Muscle of back (tissue), 13 donors: Measurements from ENCODE around the gene C17orf107. TPM values are rescaled to one million over a fixed set of nuclear protein-coding genes. Genes with fewer than 3 reads are reported as not detected.
A peak's percentile ranks its signal among the peaks of the same experiment; 100 is the strongest.
"Not testable (repeated sequence)": the region's sequence is repeated elsewhere in the genome, so short reads cannot be mapped to it uniquely, and the experiment has no call there.

ENCODE experiments used
- DNase-seq, 3 donors: peaks; one replicate each; pipeline versions ENCODE4 v3.0.0 to v3.0.0-alpha.2; 2013
- long read RNA-seq, 9 donors: transcript quantifications; one replicate each; lab custom pipeline, GENCODE V29; 2026
- polyA plus RNA-seq, 10 donors: library from polyadenylated mRNA; unstranded; fragments of 120-200 nt; gene quantifications; one replicate each; pipeline ENCODE4 v1.2.1, GENCODE V29; 2013; ENCODE audit not compliant: insufficient read length in 10 of 10

C17orf107 gene
- polyA plus RNA-seq: 1 to 10 TPM in 8 of 10 donors, under 1 TPM in 2; 0.67 to 2.1 (median 1.4) TPM
- long read RNA-seq, donor 1: 0 reads
- long read RNA-seq, donor 2: 0 reads
- long read RNA-seq, donor 3: 0 reads
- long read RNA-seq, donor 4: 0 reads
- long read RNA-seq, donor 5: 0 reads
- long read RNA-seq, donor 6: 0 reads
- long read RNA-seq, donor 7: 0 reads
- long read RNA-seq, donor 8: 0 reads
- long read RNA-seq, donor 9: 0 reads

GRCh38 chr17:4899341-4900230 lies at the start of gene C17orf107:
TSS of gene C17orf107 (plus strand) at chr17:4899536. CDS start at chr17:4899763, 227 bp downstream.
- peak; percentile 59 to 90 (median 79) for DNase-seq

- DNase-seq: no peak
Observed at GRCh38 chr17:4850246-4850645, 49.1 kb upstream of the C17orf107 start.

GRCh38 chr17:4851084-4851483 lies 48.3 kb upstream of the C17orf107 start:
- DNase-seq: no peak

DNA sequence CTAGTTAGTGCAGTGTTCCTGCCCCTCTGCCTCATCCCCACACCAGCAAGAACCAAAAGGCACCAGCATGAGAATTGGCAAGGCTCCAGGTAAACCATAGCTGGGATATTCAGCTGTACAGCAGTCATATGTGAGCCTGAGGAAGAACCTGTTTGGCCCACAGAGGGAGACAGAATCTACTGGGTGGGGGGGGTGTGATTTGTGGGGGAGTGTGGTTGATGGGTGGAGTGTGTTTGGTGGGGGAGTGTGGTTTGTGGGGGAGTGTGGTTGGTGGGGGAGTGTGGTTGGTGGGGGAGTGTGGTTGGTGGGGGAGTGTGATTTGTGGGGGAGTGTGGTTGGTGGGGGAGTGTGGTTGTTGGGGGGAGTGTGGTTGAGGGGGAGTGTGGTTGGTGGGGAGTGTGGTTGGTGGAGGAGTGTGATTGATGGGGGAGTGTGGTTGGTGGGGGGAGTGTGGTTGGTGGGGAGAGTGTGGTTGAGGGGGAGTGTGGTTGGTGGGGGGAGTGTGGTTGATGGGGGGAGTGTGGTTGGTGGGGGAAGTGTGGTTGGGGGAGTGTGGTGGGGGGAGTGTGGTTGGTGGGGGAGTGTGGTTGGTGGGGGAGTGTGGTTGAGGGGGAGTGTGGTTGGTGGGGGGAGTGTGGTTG lies 46.6 kb upstream of the C17orf107 start:
- DNase-seq: no peak

DNA sequence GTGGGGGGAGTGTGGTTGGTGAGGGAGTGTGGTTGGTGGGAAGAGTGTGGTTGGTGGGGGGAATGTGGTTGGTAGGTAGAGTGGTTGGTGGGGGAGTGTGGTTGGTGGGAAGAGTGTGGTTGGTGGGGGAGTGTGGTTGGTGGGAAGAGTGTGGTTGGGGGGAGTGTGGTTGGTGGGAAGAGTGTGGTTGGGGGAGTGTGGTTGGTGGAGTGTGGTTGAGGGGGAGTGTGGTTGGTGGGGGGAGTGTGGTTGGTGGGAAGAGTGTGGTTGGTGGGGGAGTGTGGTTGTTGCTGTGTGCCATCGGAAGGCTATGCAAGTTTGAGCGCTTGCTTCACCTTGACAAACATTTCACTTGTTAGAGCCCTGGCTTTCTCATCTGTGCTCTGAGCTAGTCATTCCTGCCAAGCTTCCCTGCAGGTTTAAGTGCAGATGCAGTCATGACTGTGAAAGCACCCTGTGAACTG lies 46.1 kb upstream of the C17orf107 start:
- DNase-seq: no peak

DNA sequence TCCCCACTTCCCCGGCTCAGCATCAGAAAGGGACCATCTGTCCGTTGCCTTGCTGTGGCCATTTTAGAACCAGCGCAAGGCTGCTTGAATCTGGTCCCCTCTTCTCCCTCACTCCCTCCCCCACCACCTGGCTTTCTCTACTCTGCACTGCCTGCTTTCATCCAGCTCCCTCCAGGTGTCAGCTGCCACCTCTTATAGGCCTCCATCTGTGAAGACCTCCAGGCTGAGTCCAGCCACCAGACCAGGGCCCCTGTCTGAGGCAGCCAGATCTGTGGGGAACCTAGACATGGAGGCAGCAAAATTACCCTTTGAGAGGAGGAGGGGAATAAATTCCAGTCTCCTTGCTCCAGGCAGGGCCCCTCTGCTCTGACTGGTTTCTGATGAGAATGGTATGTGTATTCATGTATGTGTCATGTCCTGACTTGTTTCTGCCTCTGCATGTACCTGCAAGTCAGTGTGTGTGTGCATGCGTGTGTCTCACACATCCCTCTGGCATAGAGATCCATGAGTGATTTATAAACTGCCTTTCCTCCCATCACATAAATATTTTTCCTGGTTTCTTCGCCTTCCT lies 45.1 kb upstream of the C17orf107 start:
- no peak for DNase-seq

DNA sequence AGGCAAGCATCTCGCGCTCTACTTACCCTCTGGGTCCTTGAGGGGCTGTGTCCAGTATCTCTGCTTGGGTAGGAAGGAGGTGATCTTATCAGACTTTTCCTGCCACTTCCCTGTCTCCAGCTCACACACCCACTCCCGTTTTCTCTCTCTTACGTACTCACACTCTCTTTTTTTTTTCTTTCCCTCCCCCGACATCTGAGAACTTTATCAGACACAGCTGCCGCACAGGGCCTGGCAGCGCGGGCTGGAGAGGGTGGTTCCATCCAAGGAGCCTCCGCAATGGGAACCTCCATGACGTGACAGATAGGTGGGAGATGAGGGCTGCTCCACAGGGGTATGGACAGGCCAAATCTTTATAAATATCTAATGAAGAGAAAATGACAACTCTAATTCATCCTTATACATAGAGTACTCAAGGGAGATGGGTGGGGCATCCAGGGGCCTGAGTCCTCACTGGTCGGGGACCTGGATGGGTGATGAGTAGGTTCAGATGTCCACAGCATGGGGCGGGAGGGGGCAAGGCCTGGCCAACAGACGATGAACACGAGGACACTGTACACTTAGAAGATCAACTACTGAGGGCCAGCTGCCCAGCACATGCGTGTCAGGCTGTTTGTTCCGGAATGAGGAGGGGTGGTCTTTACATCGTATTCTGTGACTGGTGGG lies 42.9 kb upstream of the C17orf107 start:
- DNase-seq: no peak

DNA sequence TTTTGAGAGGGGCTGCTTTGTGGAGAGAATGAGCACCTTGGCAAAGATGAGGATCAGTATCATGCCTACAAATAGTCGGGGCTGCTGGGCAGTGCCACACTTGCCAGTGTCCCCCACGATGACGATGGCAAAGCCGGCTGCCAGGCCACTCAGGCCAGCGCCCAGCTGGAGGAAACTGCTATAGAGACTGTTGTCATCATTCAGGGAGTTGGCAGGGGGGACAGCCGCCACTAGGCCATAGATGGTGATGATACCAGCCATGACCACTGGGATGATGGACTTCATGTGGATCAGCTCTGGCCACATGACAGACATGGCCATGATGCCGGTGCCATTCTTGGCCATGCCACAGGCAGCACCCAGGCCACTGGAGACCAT lies 42.4 kb upstream of the C17orf107 start:
- DNase-seq: no peak

DNA sequence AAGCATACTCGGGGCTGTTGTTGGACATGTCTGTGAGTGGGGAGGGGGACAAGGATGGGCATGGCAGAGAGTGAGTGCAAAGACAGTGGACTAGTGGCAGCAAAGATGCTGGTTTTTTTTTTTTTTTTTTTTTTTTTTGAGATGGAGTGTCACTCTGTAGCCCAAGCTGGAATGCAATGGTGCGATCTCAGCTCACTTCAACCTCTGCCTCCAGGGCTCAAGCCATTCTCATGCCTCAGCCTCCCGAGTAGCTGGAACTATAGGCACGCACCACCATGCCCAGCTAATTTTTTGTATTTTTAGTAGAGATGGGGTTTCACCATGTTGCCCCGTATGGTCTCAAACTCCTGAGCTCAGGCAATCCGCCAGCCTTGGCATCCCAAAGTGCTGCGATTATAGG lies 42.0 kb upstream of the C17orf107 start:
- DNase-seq: not testable (repeated sequence)

DNA sequence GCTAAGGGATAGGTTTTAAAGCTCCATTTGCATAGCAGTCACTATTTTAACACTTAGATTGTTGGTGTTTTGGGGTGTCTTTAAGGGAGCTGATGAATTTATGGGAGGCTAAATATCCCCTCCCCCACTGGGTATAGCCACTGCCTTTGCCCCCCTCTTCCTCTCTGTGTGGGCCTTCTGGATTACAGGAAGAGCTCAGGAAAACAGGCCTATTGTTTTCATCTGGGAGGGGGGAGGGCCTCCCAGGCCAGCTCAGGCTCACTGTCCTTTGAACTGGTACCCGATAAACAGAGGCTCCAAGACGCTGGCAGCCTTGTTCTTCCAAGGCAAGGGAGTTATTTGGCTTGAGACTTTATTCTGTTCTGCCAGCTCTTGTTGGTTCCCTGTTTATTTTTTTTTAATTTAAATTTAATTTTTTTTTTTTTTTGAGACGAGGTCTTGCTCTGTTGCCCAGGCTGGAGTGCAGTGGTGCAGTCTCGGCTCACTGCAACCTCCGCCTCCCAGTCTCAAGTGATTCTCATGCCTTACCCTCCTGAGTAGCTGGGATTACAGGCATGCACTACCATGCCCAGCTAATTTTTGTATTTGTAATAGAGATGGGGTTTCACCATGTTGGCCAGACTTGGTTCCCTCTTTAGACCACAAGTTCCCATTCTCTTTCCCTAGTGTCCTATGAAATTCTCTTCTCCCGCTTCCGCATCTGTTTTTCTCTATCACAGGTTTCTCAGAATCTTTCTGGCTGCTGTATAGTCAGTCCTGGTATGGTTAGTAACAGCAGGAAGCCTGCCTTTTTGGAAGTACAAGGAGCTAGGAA lies 41.1 kb upstream of the C17orf107 start:
- DNase-seq: no peak

DNA sequence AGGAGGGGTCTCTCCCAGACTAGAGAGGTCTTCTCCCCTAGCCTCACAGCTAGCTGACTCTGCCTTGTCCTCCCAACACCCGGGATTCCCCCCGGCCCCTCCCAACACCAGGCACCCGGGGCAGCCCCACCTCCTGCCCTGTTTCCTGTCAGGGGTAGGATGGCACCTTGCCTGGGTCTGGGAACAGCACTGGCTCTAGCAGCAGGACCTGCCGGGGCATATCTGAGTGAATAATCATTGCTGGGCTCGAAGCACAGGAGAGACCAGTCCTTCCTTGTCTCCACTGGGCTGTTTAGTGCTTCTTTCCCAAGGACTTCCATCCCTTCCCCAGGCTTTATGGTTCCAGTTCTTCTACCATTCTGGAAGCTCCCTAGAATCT lies 40.5 kb upstream of the C17orf107 start:
- no peak for DNase-seq

DNA sequence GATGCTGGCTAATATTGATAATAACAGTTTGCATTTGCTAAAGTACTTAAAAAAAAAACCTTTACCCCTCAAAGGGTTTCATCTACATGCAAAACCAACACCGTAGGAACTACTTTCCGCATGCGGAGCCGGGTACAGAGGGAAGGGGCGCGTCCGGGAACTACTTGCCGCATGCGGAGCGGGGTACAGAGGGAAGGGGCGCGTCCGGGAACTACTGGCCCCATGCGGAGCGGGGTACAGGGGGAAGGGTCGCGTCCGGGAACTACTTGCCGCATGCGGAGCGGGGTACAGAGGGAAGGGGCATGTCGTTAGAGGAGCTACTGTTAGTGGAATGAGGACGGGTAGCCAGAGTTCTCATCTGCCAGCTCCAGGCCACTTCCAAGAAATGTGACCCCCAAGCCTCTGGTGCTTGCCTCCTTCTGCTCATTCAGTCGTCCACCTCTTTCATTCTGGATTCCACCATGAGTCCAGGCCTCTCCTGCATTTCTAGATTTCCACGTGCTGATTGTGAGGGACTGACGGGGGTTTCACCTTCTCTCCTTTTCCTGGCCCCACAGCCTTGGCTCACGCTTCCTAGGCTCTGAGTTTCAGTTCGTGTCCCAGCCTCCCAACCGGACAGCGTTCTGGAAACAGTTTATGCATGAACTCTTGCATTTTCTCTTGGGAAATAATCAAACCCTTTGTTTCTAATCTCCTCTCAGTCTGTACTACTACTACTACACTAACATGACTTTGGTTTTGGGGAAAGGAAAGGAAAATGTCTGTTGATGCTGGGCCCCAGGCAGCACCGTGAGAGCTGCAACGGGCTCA lies 39.3 kb upstream of the C17orf107 start:
- DNase-seq: peak; percentile 19 to 82 (median 32)

GRCh38 chr17:4860651-4861050 lies 38.7 kb upstream of the C17orf107 start:
- no peak for DNase-seq

- DNase-seq: no peak
Observed at GRCh38 chr17:4861052-4861451, 38.3 kb upstream of the C17orf107 start.

DNA sequence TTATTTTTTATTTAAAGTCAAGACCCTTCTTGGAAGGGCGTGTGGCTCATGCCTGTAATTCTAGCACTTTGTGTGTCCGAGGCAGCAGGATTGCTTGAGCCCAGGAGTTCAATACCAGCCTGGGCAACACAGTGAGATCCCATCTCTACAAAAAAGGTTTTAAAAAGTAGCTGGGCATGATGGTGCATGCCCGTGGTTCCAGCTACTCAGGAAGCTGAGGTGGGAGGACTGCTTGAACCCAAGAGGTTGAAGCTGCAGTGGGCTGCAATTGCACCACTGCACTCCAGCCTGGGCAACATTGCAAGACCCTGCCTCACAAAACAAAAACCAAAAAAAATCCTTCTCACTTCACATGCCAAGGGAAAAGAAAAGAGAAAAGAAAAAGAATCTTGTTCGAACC lies 36.6 kb upstream of the C17orf107 start:
- DNase-seq: no peak

- no peak for DNase-seq
Observed at GRCh38 chr17:4863321-4863720, 36.0 kb upstream of the C17orf107 start.

GRCh38 chr17:4867535-4867934 lies 31.8 kb upstream of the C17orf107 start:
- DNase-seq: not testable (repeated sequence)

DNA sequence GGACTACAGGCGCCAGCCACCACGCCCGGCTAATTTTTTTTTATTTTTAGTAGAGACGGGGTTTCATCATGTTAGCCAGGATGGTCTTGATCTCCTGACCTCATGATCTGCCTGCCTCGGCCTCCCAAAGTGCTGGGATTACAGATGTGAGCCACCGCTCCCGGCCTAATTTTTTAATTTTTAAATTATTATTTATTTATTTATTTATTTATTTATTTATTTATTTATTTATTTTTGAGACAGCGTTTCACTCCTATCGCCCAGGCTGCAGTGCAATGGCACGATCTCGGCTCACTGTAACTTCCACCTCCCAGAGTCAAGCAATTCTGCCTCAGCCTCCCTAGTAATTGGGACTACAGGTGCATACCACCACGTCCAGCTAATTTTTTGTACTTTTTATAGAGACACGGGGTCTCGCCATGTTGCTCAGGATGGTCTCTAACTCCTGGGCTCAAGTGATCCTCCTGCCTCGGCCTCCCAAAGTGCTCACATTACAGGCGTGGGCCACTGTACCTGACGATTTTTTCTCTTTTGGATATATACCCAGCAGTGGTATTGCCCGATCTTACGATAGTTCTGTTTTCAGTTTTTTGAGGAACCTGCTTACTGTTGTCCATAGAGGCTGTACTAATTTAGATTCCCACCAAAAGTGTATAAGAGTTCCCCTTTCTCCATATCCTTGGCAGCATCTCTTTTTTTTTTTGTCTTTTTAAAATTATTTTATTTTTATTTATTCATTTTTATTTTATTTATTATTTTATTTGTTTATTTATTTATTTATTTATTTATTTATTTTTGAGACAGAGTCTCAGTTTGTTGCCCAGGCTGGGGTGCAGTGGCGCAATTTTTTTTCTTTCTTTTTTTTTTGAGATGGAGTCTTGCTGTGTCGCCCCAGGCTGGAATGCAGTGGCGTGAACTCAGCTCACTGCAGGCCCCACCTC lies 30.0 kb upstream of the C17orf107 start:
- not testable (repeated sequence) for DNase-seq

GRCh38 chr17:4870855-4871254 lies 28.5 kb upstream of the C17orf107 start:
- no peak for DNase-seq
